Measurements from ENCODE around the gene GAB1.

Gene GAB1

DNA sequence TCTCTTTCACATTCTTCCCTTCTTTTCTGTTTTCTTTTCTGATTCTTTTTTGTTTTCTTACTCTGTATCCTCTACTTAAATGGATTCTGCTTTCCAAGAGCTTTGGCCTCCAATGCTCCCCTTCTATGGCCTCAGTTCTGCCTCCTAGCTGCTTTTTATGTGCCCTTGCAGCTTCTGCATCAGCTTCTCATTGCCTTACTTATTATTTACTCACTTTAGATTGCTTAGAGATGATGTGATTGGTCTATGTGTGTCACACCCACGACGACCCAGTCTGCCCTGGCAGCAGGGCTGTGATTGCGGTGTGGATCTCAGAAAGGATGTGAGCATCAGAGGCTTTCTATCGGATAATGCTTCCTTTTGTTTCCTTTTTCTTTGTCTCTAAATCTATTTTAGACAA lies 105.0 kb downstream of the GAB1 start:
- Histone ChIP-seq H3K4me3 (ENCODE audit: severe bottlenecking) (no peak overlapping the region), H3K9me3 (ENCODE audit: severe bottlenecking) (no peaks in the 10 kb centered on the region), H3K36me3 (ENCODE audit: low read depth) (peaks cover 20% of the 10 kb centered on the region), H3K27me3 (ENCODE audit: insufficient read depth, poor library complexity, severe bottlenecking) (no peaks in the 10 kb centered on the region), H3K27ac (ENCODE audit: poor library complexity, severe bottlenecking) (no peak overlapping the region), H3K4me1 (ENCODE audit: insufficient read depth, poor library complexity, severe bottlenecking) (no peaks in the 10 kb centered on the region)
- TF ChIP-seq, protein P1, sequence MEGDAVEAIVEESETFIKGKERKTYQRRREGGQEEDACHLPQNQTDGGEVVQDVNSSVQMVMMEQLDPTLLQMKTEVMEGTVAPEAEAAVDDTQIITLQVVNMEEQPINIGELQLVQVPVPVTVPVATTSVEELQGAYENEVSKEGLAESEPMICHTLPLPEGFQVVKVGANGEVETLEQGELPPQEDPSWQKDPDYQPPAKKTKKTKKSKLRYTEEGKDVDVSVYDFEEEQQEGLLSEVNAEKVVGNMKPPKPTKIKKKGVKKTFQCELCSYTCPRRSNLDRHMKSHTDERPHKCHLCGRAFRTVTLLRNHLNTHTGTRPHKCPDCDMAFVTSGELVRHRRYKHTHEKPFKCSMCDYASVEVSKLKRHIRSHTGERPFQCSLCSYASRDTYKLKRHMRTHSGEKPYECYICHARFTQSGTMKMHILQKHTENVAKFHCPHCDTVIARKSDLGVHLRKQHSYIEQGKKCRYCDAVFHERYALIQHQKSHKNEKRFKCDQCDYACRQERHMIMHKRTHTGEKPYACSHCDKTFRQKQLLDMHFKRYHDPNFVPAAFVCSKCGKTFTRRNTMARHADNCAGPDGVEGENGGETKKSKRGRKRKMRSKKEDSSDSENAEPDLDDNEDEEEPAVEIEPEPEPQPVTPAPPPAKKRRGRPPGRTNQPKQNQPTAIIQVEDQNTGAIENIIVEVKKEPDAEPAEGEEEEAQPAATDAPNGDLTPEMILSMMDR (IDR thresholded peaks at IDR 0.05; ENCODE audit: poor library complexity, severe bottlenecking), result no peak
- no peak for DNase-seq (ENCODE audit: low spot score)
- ATAC-seq (ENCODE audit: low read depth), result no peak

DNA sequence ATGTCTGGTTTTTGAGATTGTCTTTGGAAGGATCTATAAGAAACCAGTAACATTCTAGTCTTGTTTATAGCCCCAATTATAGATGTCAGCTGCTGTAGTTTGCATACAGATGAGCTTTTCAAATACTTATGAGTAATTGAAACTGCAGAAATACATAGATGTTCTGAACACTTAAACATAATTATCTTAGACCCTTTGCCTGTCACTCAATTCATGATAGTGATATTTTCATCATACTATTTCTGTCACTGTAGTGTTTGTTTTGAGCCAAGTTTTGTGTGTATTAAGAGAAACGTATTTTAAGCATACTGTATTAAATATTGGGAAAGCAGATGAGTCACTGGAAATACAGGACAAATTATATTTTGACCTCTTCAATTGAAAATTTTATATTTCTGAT lies 107.1 kb downstream of the GAB1 start:
- Histone ChIP-seq H3K9me3 (ENCODE audit: severe bottlenecking) (no peaks in the 10 kb centered on the region), H3K4me3 (ENCODE audit: severe bottlenecking) (no peak overlapping the region), H3K27ac (ENCODE audit: poor library complexity, severe bottlenecking) (no peak overlapping the region), H3K4me1 (ENCODE audit: insufficient read depth, poor library complexity, severe bottlenecking) (no peaks in the 10 kb centered on the region), H3K36me3 (ENCODE audit: low read depth) (peaks cover 13% of the 10 kb centered on the region), H3K27me3 (ENCODE audit: insufficient read depth, poor library complexity, severe bottlenecking) (no peaks in the 10 kb centered on the region)
- DNase-seq (ENCODE audit: low spot score), result no peak
- ATAC-seq (ENCODE audit: low read depth), result no peak
- TF ChIP-seq, protein P1 (IDR thresholded peaks at IDR 0.05; ENCODE audit: poor library complexity, severe bottlenecking), result no peak

DNA sequence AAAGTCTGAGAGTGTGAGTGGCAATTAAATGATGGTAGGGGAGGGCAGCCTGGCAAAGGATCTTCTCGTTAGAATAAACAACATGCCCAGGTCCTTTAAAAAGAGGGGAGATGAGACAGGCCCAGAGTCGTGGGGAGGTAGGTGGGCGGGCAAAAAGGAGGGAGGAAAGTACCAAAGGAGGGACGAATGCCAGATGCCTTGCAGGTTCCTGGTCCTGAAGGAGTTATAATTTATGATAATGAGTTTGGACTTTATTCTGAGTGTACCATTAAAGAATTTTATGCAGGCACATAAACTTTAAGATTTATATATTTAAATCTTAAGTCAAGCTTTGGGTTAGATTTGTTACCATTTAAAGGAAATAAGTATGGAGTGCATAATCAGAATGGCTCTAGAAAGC lies 114.5 kb downstream of the GAB1 start:
- ATAC-seq (ENCODE audit: low read depth) (no peak), DNase-seq (ENCODE audit: low spot score) (no peak)
- Histone ChIP-seq H3K9me3 (ENCODE audit: severe bottlenecking) (no peaks in the 10 kb centered on the region), H3K4me3 (ENCODE audit: severe bottlenecking) (no peak overlapping the region), H3K36me3 (ENCODE audit: low read depth) (no peaks in the 10 kb centered on the region), H3K27ac (ENCODE audit: poor library complexity, severe bottlenecking) (no peak overlapping the region), H3K4me1 (ENCODE audit: insufficient read depth, poor library complexity, severe bottlenecking) (no peaks in the 10 kb centered on the region), H3K27me3 (ENCODE audit: insufficient read depth, poor library complexity, severe bottlenecking) (no peaks in the 10 kb centered on the region)
- TF ChIP-seq, protein P1 (IDR thresholded peaks at IDR 0.05; ENCODE audit: poor library complexity, severe bottlenecking), result no peak

DNA sequence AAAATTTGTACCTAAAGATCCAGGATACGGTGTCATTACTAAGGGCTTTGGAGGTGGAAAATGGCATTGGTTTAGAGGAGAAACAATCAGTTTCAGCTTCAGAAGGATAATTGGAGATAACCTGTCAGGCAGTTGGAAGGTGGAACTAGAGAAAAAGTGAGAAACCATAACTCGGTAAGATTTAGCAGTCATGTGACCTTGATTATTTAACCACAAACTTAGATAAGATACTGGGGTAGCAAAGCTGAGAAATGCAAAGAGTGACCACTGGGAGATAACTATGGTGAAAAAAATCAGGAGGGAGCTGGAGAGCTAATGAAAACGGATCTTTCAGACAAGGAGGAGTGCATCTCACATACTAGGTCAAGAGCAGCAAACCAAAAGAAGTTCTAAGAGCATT lies 118.5 kb downstream of the GAB1 start:
- ATAC-seq (ENCODE audit: low read depth), result no peak
- H3K36me3 ChIP-seq (ENCODE audit: low read depth), result peaks cover 18% of the 10 kb centered on the region
- H3K27ac ChIP-seq (ENCODE audit: poor library complexity, severe bottlenecking), result no peak overlapping the region

DNA sequence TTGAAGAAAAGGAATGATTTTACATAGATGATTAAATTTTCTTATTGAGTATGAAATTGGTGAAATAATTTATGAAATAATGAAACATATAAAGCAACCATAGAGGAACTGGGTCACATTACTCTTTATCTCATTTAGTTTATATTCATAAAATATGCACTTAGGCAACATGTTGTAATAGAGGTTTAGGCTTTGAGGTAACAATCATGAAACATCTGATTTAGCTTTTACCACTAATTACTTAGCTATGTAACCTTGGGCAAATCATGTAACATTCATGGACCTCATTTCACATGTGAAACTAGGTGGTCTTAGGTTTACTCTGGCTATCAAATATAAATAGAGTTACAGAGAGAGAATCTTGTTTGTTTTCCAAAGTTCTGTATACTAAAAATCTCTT lies 122.3 kb downstream of the GAB1 start:
- Histone ChIP-seq H3K27ac (ENCODE audit: poor library complexity, severe bottlenecking) (no peak overlapping the region), H3K4me3 (ENCODE audit: severe bottlenecking) (no peak overlapping the region), H3K27me3 (ENCODE audit: insufficient read depth, poor library complexity, severe bottlenecking) (no peaks in the 10 kb centered on the region), H3K9me3 (ENCODE audit: severe bottlenecking) (no peaks in the 10 kb centered on the region), H3K4me1 (ENCODE audit: insufficient read depth, poor library complexity, severe bottlenecking) (no peaks in the 10 kb centered on the region), H3K36me3 (ENCODE audit: low read depth) (peaks cover 35% of the 10 kb centered on the region)
- TF ChIP-seq, protein P1 (IDR thresholded peaks at IDR 0.05; ENCODE audit: poor library complexity, severe bottlenecking), result no peak
- DNase-seq (ENCODE audit: low spot score) (no peak), ATAC-seq (ENCODE audit: low read depth) (no peak)

More for the DNA sequence above, 118.5 kb downstream of the GAB1 start:
- DNase-seq (ENCODE audit: low spot score), result no peak
- TF ChIP-seq, protein P1 (IDR thresholded peaks at IDR 0.05; ENCODE audit: poor library complexity, severe bottlenecking), result no peak
- no peak overlapping the region for H3K4me3 ChIP-seq (ENCODE audit: severe bottlenecking)
- no peaks in the 10 kb centered on the region for H3K9me3 ChIP-seq (ENCODE audit: severe bottlenecking)
- no peaks in the 10 kb centered on the region for H3K27me3 ChIP-seq (ENCODE audit: insufficient read depth, poor library complexity, severe bottlenecking)
- no peaks in the 10 kb centered on the region for H3K4me1 ChIP-seq (ENCODE audit: insufficient read depth, poor library complexity, severe bottlenecking)

All from RWPE2 (cell line).